Keratinocyte (primary cell): ENCODE results near the gene STK33.
"Not testable (repeated sequence)": the region's sequence is repeated elsewhere in the genome, so short reads cannot be mapped to it uniquely, and the experiment has no call there.

Experiments
- EZH2 ChIP-seq: IDR thresholded peaks from one replicate; pipeline ENCODE4 v1.6.1; 2012; ENCODE audit warnings: inconsistent platforms, mild to moderate bottlenecking, low read length, moderate library complexity
- TF ChIP-seq, protein P1 (sequence below), 3 experiments: IDR thresholded peaks in 1 of 3; conservative IDR thresholded peaks in 1 of 3; optimal IDR thresholded peaks in 1 of 3; 2 replicates in 2 of 3; 3 replicates in 1 of 3; pipeline versions ENCODE3 to v1.5.1; 2011; ENCODE audit warnings: low read length in 3 of 3, mild to moderate bottlenecking in 3 of 3, moderate library complexity in 2 of 3, control low read depth in 1 of 3, inconsistent platforms in 1 of 3; ENCODE audit not compliant: insufficient read depth in 2 of 3; ENCODE audit errors: extremely low read depth in 1 of 3

DNA sequence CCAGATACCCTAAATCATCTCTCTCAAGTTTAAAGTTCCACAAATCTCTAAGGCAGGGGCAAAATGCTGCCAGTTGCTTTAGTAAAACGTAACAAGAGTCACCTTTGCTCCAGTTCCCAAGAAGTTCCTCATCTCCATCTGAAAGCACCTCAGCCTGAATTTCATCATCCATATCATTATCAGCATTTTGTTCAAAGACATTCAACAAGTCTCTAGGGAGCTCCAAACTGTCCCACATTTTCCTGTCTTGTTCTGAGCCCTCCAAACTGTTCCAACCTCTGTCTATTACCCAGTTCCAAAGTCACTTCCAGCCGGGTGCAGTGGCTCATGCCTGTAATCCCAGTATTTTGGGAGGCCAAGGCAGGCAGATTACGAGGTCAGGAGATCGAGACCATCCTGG is 126.7 kb downstream of the STK33 start:
- TF ChIP-seq, protein P1, sequence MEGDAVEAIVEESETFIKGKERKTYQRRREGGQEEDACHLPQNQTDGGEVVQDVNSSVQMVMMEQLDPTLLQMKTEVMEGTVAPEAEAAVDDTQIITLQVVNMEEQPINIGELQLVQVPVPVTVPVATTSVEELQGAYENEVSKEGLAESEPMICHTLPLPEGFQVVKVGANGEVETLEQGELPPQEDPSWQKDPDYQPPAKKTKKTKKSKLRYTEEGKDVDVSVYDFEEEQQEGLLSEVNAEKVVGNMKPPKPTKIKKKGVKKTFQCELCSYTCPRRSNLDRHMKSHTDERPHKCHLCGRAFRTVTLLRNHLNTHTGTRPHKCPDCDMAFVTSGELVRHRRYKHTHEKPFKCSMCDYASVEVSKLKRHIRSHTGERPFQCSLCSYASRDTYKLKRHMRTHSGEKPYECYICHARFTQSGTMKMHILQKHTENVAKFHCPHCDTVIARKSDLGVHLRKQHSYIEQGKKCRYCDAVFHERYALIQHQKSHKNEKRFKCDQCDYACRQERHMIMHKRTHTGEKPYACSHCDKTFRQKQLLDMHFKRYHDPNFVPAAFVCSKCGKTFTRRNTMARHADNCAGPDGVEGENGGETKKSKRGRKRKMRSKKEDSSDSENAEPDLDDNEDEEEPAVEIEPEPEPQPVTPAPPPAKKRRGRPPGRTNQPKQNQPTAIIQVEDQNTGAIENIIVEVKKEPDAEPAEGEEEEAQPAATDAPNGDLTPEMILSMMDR (optimal IDR thresholded peaks at IDR 0.05 in 1 of 3, IDR thresholded peaks at IDR 0.05 in 1 of 3, conservative IDR thresholded peaks at IDR 0.05 in 1 of 3; ENCODE audit: extremely low read depth in 1 of 3, insufficient read depth in 2 of 3, low read length in 3 of 3) = not testable (repeated sequence)
- TF ChIP-seq EZH2 = not testable (repeated sequence)
